ENCODE results near the gene BPIFB2. TPM values are rescaled to one million over a fixed set of nuclear protein-coding genes. Genes with fewer than 3 reads are reported as not detected.

The BPIFB2 gene
- polyA plus RNA-seq, 1 donor from 2014 or later: not detected

GRCh38 chr20:32979201-32979998 is 28.1 kb upstream of the BPIFB2 start:
- Histone ChIP-seq H3K9me3 (ENCODE audit: low read length) (no peaks in the 10 kb centered on the region), H3K27me3 (ENCODE audit: insufficient read depth, low read depth, low read length) (no peaks in the 10 kb centered on the region), H3K79me2 (replicated peaks; ENCODE audit: insufficient read depth, low read length) (no peaks in the 10 kb centered on the region), H3F3A (ENCODE audit: insufficient read depth, low read length, poor library complexity, severe bottlenecking) (no peaks in the 10 kb centered on the region), H3K4me3 (ENCODE audit: low read length) (no peak overlapping the region), H3K9me2 (ENCODE audit: insufficient read depth, low read length) (no peaks in the 10 kb centered on the region), H3K4me2 (ENCODE audit: low read length) (no peak overlapping the region), H3K27ac (ENCODE audit: low read length) (no peak overlapping the region), H4K20me1 (ENCODE audit: insufficient read depth) (no peaks in the 10 kb centered on the region), H3K36me3 (ENCODE audit: insufficient read depth, low read length) (no peaks in the 10 kb centered on the region), H3K9ac (ENCODE audit: low read length) (no peak overlapping the region), H2AFZ (ENCODE audit: low read depth, low read length) (no peak overlapping the region)
- TF ChIP-seq, protein P1, sequence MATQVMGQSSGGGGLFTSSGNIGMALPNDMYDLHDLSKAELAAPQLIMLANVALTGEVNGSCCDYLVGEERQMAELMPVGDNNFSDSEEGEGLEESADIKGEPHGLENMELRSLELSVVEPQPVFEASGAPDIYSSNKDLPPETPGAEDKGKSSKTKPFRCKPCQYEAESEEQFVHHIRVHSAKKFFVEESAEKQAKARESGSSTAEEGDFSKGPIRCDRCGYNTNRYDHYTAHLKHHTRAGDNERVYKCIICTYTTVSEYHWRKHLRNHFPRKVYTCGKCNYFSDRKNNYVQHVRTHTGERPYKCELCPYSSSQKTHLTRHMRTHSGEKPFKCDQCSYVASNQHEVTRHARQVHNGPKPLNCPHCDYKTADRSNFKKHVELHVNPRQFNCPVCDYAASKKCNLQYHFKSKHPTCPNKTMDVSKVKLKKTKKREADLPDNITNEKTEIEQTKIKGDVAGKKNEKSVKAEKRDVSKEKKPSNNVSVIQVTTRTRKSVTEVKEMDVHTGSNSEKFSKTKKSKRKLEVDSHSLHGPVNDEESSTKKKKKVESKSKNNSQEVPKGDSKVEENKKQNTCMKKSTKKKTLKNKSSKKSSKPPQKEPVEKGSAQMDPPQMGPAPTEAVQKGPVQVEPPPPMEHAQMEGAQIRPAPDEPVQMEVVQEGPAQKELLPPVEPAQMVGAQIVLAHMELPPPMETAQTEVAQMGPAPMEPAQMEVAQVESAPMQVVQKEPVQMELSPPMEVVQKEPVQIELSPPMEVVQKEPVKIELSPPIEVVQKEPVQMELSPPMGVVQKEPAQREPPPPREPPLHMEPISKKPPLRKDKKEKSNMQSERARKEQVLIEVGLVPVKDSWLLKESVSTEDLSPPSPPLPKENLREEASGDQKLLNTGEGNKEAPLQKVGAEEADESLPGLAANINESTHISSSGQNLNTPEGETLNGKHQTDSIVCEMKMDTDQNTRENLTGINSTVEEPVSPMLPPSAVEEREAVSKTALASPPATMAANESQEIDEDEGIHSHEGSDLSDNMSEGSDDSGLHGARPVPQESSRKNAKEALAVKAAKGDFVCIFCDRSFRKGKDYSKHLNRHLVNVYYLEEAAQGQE (IDR thresholded peaks at IDR 0.05; ENCODE audit: borderline replicate concordance): no peak
- TF ChIP-seq CTCF (IDR thresholded peaks at IDR 0.05; ENCODE audit: poor library complexity, severe bottlenecking): no peak
- no peak for TF ChIP-seq RAD21 (conservative IDR thresholded peaks at IDR 0.05)
- TF ChIP-seq POLR2AphosphoS5 (IDR thresholded peaks at IDR 0.05): no peak
- no peak for TF ChIP-seq TAF1 (IDR thresholded peaks at IDR 0.05; ENCODE audit: low read depth)
- no peak for TF ChIP-seq EP300 (conservative IDR thresholded peaks at IDR 0.05; ENCODE audit: poor library complexity, severe bottlenecking)
- TF ChIP-seq EZH2 (IDR thresholded peaks at IDR 0.05; ENCODE audit: borderline replicate concordance, insufficient read depth, low read length, poor library complexity, severe bottlenecking): no peak
- TF ChIP-seq MXI1 (conservative IDR thresholded peaks at IDR 0.05; ENCODE audit: poor library complexity, severe bottlenecking): no peak
- no peak for TF ChIP-seq SMC3 (conservative IDR thresholded peaks at IDR 0.05; ENCODE audit: poor library complexity)

DNA sequence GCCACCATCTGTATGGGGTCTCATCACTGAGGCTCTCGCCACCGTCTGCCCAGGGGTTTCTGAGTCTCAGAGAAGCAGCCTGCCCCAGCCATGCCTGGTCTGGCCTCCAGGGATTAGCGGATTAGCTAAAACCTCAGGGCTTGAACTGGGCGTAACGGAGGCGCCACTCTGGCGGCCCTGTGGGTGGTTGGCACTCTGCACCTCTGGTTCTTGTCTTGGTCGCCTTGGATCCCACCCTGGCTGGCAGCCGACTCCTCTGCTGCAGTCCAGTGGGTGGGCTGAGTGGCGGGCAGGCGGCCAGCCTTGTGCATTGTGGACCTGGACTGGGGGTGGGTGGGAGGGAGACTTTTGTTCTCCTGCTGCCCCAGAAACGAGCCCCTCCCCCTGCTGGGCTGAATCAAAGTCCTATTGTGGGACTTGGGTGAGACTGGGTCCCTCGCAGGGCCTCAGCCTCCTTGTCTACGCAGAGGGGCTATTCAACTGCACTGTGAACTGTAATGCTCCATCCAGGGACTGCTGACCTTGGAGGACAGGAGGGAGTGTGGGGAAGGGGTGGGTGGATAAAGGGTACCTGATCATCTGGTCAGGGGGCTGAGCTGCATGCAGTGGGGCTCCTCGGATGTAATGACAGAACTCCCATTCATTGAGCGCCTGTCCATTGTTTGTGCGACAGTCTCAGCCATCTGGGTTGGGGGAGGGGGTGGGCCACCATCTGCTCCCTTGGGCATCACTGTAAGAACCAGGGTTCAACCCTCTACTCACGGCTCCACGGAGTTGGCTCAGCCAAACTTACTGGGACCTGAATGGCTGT is 27.2 kb upstream of the BPIFB2 start:
- no peak for TF ChIP-seq EP300 (conservative IDR thresholded peaks at IDR 0.05; ENCODE audit: poor library complexity, severe bottlenecking)
- TF ChIP-seq RAD21 (conservative IDR thresholded peaks at IDR 0.05): no peak
- TF ChIP-seq SMC3 (conservative IDR thresholded peaks at IDR 0.05; ENCODE audit: poor library complexity): no peak
- TF ChIP-seq TAF1 (IDR thresholded peaks at IDR 0.05; ENCODE audit: low read depth): no peak
- no peak for TF ChIP-seq MXI1 (conservative IDR thresholded peaks at IDR 0.05; ENCODE audit: poor library complexity, severe bottlenecking)
- TF ChIP-seq EZH2 (IDR thresholded peaks at IDR 0.05; ENCODE audit: borderline replicate concordance, insufficient read depth, low read length, poor library complexity, severe bottlenecking): no peak
- no peak for TF ChIP-seq CTCF (IDR thresholded peaks at IDR 0.05; ENCODE audit: poor library complexity, severe bottlenecking)
- TF ChIP-seq POLR2AphosphoS5 (IDR thresholded peaks at IDR 0.05): no peak
- Histone ChIP-seq H3K27me3 (ENCODE audit: insufficient read depth, low read depth, low read length) (no peaks in the 10 kb centered on the region), H3F3A (ENCODE audit: insufficient read depth, low read length, poor library complexity, severe bottlenecking) (no peaks in the 10 kb centered on the region), H3K36me3 (ENCODE audit: insufficient read depth, low read length) (no peaks in the 10 kb centered on the region), H3K79me2 (replicated peaks; ENCODE audit: insufficient read depth, low read length) (no peaks in the 10 kb centered on the region), H3K9ac (ENCODE audit: low read length) (no peak overlapping the region), H3K4me2 (ENCODE audit: low read length) (no peak overlapping the region), H3K9me3 (ENCODE audit: low read length) (no peaks in the 10 kb centered on the region), H3K27ac (ENCODE audit: low read length) (no peak overlapping the region), H2AFZ (ENCODE audit: low read depth, low read length) (no peak overlapping the region), H3K4me3 (ENCODE audit: low read length) (no peak overlapping the region), H3K9me2 (ENCODE audit: insufficient read depth, low read length) (no peaks in the 10 kb centered on the region), H4K20me1 (ENCODE audit: insufficient read depth) (no peaks in the 10 kb centered on the region)

All from neural cell (in vitro differentiated cells).